ENCODE results near the gene HMCN2.

- TF ChIP-seq CTCF (IDR thresholded peaks at IDR 0.05; ENCODE audit: low read depth, low read length, missing input control) (no peak), REST (IDR thresholded peaks at IDR 0.05) (no peak), FOXA1 (IDR thresholded peaks at IDR 0.05) (no peak), ZBTB33 (IDR thresholded peaks at IDR 0.05) (no peak), GABPA (IDR thresholded peaks at IDR 0.05 in 1 of 2, conservative IDR thresholded peaks at IDR 0.05 in 1 of 2) (no peak), HNF4G (IDR thresholded peaks at IDR 0.05) (no peak), RAD21 (IDR thresholded peaks at IDR 0.05) (no peak), TAF1 (conservative IDR thresholded peaks at IDR 0.05) (no peak)
Observed at GRCh38 chr9:130480673-130481072, 215.1 kb downstream of the HMCN2 start.

Measured in liver (tissue), 3 donors.